ENCODE results near the gene ADGRV1. TPM values are rescaled to one million over a fixed set of nuclear protein-coding genes. Genes with fewer than 3 reads are reported as not detected.

The ADGRV1 gene
- total and polyA plus RNA-seq, 7 experiments from 2014 or later, result 0.32 to 1.1 TPM; not detected in 5

GRCh38 chr5:91118796-91119195 is 560.2 kb downstream of the ADGRV1 start:
- Histone ChIP-seq H3K4me1 (ENCODE audit: control insufficient read depth in 2 of 2, insufficient read depth in 2 of 2, low read length in 2 of 2) (no peaks in the 10 kb centered on the region), H3K36me3 (ENCODE audit: control insufficient read depth in 2 of 3, insufficient read depth in 3 of 3, low read length in 3 of 3) (no peaks in the 10 kb centered on the region), H3K9me3 (ENCODE audit: control insufficient read depth in 2 of 3, low read length in 3 of 3) (no peaks in the 10 kb centered on the region), H3K27ac (ENCODE audit: low read depth, low read length) (no peak overlapping the region), H3K4me3 (ENCODE audit: low read length) (no peak overlapping the region), H3K27me3 (ENCODE audit: control insufficient read depth in 2 of 2, insufficient read depth in 2 of 2, low read length in 2 of 2) (no peaks in the 10 kb centered on the region)
- H3K4me3 Mint-ChIP-seq, result no peak overlapping the region
- no peaks in the 10 kb centered on the region for H3K9me3 Mint-ChIP-seq
- H3K27ac Mint-ChIP-seq, result no peak overlapping the region
- peaks cover 0 to 3% (median 0%) of the 10 kb centered on the region in 7 donors for H3K4me1 Mint-ChIP-seq
- H3K27me3 Mint-ChIP-seq, result peaks cover 0 to 6% (median 0%) of the 10 kb centered on the region in 5 donors
- CTCF ChIA-PET, result no interaction called here
- H3K36me3 Mint-ChIP-seq, result no peaks in the 10 kb centered on the region
- ATAC-seq (no peak), DNase-seq (no peak)
- intact Hi-C loops (cut with micrococcal nuclease), result no loop called here
- POLR2A ChIA-PET, result no interaction called here

- no peaks in the 10 kb centered on the region for H3K4me1 ChIP-seq (ENCODE audit: control insufficient read depth in 2 of 2, insufficient read depth in 2 of 2, low read length in 2 of 2)
- ATAC-seq (no peak), DNase-seq (no peak)
- Mint-ChIP-seq H3K27ac (no peak overlapping the region), H3K4me3 (no peak overlapping the region), H3K36me3 (no peaks in the 10 kb centered on the region), H3K9me3 (no peaks in the 10 kb centered on the region), H3K27me3 (peaks cover 0 to 6% (median 0%) of the 10 kb centered on the region in 5 donors), H3K4me1 (peaks cover 0 to 3% (median 0%) of the 10 kb centered on the region in 7 donors)
- no peak overlapping the region for H3K4me3 ChIP-seq (ENCODE audit: low read length)
- intact Hi-C loops (cut with micrococcal nuclease), result no loop called here
- ChIA-PET POLR2A (no interaction called here), CTCF (no interaction called here)
- no peak overlapping the region for H3K27ac ChIP-seq (ENCODE audit: low read depth, low read length)
- no peaks in the 10 kb centered on the region for H3K27me3 ChIP-seq (ENCODE audit: control insufficient read depth in 2 of 2, insufficient read depth in 2 of 2, low read length in 2 of 2)
- no peaks in the 10 kb centered on the region for H3K9me3 ChIP-seq (ENCODE audit: control insufficient read depth in 2 of 3, low read length in 3 of 3)
- H3K36me3 ChIP-seq (ENCODE audit: control insufficient read depth in 2 of 3, insufficient read depth in 3 of 3, low read length in 3 of 3), result no peaks in the 10 kb centered on the region
Observed at GRCh38 chr5:91119217-91119616, 560.6 kb downstream of the ADGRV1 start.

GRCh38 chr5:91119981-91120850 is 561.6 kb downstream of the ADGRV1 start:
- H3K4me3 Mint-ChIP-seq, result no peak overlapping the region
- Histone ChIP-seq H3K36me3 (ENCODE audit: control insufficient read depth in 2 of 3, insufficient read depth in 3 of 3, low read length in 3 of 3) (no peaks in the 10 kb centered on the region), H3K4me1 (ENCODE audit: control insufficient read depth in 2 of 2, insufficient read depth in 2 of 2, low read length in 2 of 2) (no peaks in the 10 kb centered on the region), H3K9me3 (ENCODE audit: control insufficient read depth in 2 of 3, low read length in 3 of 3) (no peaks in the 10 kb centered on the region), H3K4me3 (ENCODE audit: low read length) (no peak overlapping the region), H3K27ac (ENCODE audit: low read depth, low read length) (no peak overlapping the region), H3K27me3 (ENCODE audit: control insufficient read depth in 2 of 2, insufficient read depth in 2 of 2, low read length in 2 of 2) (no peaks in the 10 kb centered on the region)
- CTCF ChIA-PET, result no interaction called here
- intact Hi-C loops (cut with micrococcal nuclease), result no loop called here
- no peaks in the 10 kb centered on the region for H3K36me3 Mint-ChIP-seq
- no peaks in the 10 kb centered on the region for H3K9me3 Mint-ChIP-seq
- peaks cover 0 to 6% (median 0%) of the 10 kb centered on the region in 5 donors for H3K27me3 Mint-ChIP-seq
- no peaks in the 10 kb centered on the region for H3K4me1 Mint-ChIP-seq
- ATAC-seq, result no peak
- no peak for DNase-seq
- H3K27ac Mint-ChIP-seq, result no peak overlapping the region
- POLR2A ChIA-PET, result no interaction called here

GRCh38 chr5:91121347-91121993 is 562.9 kb downstream of the ADGRV1 start:
- no peak overlapping the region for H3K4me3 ChIP-seq (ENCODE audit: low read length)
- H3K36me3 Mint-ChIP-seq, result no peaks in the 10 kb centered on the region
- peaks cover 0 to 6% (median 0%) of the 10 kb centered on the region in 5 donors for H3K27me3 Mint-ChIP-seq
- H3K27ac ChIP-seq (ENCODE audit: low read depth, low read length), result no peak overlapping the region
- H3K27me3 ChIP-seq (ENCODE audit: control insufficient read depth in 2 of 2, insufficient read depth in 2 of 2, low read length in 2 of 2), result no peaks in the 10 kb centered on the region
- ATAC-seq (no peak), DNase-seq (no peak)
- no peak overlapping the region for H3K27ac Mint-ChIP-seq
- no peak overlapping the region for H3K4me3 Mint-ChIP-seq
- H3K4me1 ChIP-seq (ENCODE audit: control insufficient read depth in 2 of 2, insufficient read depth in 2 of 2, low read length in 2 of 2), result no peaks in the 10 kb centered on the region
- H3K9me3 Mint-ChIP-seq, result no peaks in the 10 kb centered on the region
- CTCF ChIA-PET, result no interaction called here
- H3K9me3 ChIP-seq (ENCODE audit: control insufficient read depth in 2 of 3, low read length in 3 of 3), result no peaks in the 10 kb centered on the region
- intact Hi-C loops (cut with micrococcal nuclease), result no loop called here
- no peaks in the 10 kb centered on the region for H3K36me3 ChIP-seq (ENCODE audit: control insufficient read depth in 2 of 3, insufficient read depth in 3 of 3, low read length in 3 of 3)
- no peaks in the 10 kb centered on the region for H3K4me1 Mint-ChIP-seq
- POLR2A ChIA-PET, result no interaction called here

- no peak overlapping the region for H3K4me3 Mint-ChIP-seq
- intact Hi-C loops (cut with micrococcal nuclease), result no loop called here
Observed at GRCh38 chr5:91122651-91123050, 564.1 kb downstream of the ADGRV1 start.

GRCh38 chr5:91123291-91123690 is 564.7 kb downstream of the ADGRV1 start:
- no peaks in the 10 kb centered on the region for H3K9me3 ChIP-seq (ENCODE audit: control insufficient read depth in 2 of 3, low read length in 3 of 3)
- Mint-ChIP-seq H3K9me3 (no peaks in the 10 kb centered on the region), H3K36me3 (no peaks in the 10 kb centered on the region), H3K27ac (no peak overlapping the region), H3K4me3 (no peak overlapping the region), H3K27me3 (peaks cover 0 to 7% (median 0%) of the 10 kb centered on the region in 5 donors), H3K4me1 (no peaks in the 10 kb centered on the region)
- CTCF ChIA-PET, result no interaction called here
- H3K4me1 ChIP-seq (ENCODE audit: control insufficient read depth in 2 of 2, insufficient read depth in 2 of 2, low read length in 2 of 2), result no peaks in the 10 kb centered on the region
- no peak overlapping the region for H3K4me3 ChIP-seq (ENCODE audit: low read length)
- POLR2A ChIA-PET, result no interaction called here
- no peaks in the 10 kb centered on the region for H3K27me3 ChIP-seq (ENCODE audit: control insufficient read depth in 2 of 2, insufficient read depth in 2 of 2, low read length in 2 of 2)
- DNase-seq (no peak), ATAC-seq (no peak)
- intact Hi-C loops (cut with micrococcal nuclease), result no loop called here
- H3K36me3 ChIP-seq (ENCODE audit: control insufficient read depth in 2 of 3, insufficient read depth in 3 of 3, low read length in 3 of 3), result no peaks in the 10 kb centered on the region
- H3K27ac ChIP-seq (ENCODE audit: low read depth, low read length), result no peak overlapping the region

More at GRCh38 chr5:91122651-91123050, 564.1 kb downstream of the ADGRV1 start:
- Mint-ChIP-seq H3K4me1 (no peaks in the 10 kb centered on the region), H3K27ac (no peak overlapping the region), H3K36me3 (no peaks in the 10 kb centered on the region), H3K9me3 (no peaks in the 10 kb centered on the region), H3K27me3 (peaks cover 0 to 3% (median 0%) of the 10 kb centered on the region in 5 donors)
- DNase-seq, result no peak
- no peaks in the 10 kb centered on the region for H3K4me1 ChIP-seq (ENCODE audit: control insufficient read depth in 2 of 2, insufficient read depth in 2 of 2, low read length in 2 of 2)
- no peaks in the 10 kb centered on the region for H3K27me3 ChIP-seq (ENCODE audit: control insufficient read depth in 2 of 2, insufficient read depth in 2 of 2, low read length in 2 of 2)
- no peaks in the 10 kb centered on the region for H3K9me3 ChIP-seq (ENCODE audit: control insufficient read depth in 2 of 3, low read length in 3 of 3)
- no peak for ATAC-seq
- CTCF ChIA-PET, result no interaction called here
- no peak overlapping the region for H3K27ac ChIP-seq (ENCODE audit: low read depth, low read length)
- H3K36me3 ChIP-seq (ENCODE audit: control insufficient read depth in 2 of 3, insufficient read depth in 3 of 3, low read length in 3 of 3), result no peaks in the 10 kb centered on the region
- POLR2A ChIA-PET, result no interaction called here
- H3K4me3 ChIP-seq (ENCODE audit: low read length), result no peak overlapping the region

- no peak overlapping the region for H3K27ac ChIP-seq (ENCODE audit: low read depth, low read length)
- Mint-ChIP-seq H3K9me3 (no peaks in the 10 kb centered on the region), H3K27me3 (peaks cover 0 to 8% (median 0%) of the 10 kb centered on the region in 5 donors), H3K36me3 (no peaks in the 10 kb centered on the region), H3K27ac (no peak overlapping the region), H3K4me3 (no peak overlapping the region), H3K4me1 (no peaks in the 10 kb centered on the region)
- H3K36me3 ChIP-seq (ENCODE audit: control insufficient read depth in 2 of 3, insufficient read depth in 3 of 3, low read length in 3 of 3), result no peaks in the 10 kb centered on the region
- CTCF ChIA-PET, result no interaction called here
- intact Hi-C loops (cut with micrococcal nuclease), result no loop called here
- ATAC-seq (no peak), DNase-seq (no peak)
- H3K27me3 ChIP-seq (ENCODE audit: control insufficient read depth in 2 of 2, insufficient read depth in 2 of 2, low read length in 2 of 2), result no peaks in the 10 kb centered on the region
- H3K9me3 ChIP-seq (ENCODE audit: control insufficient read depth in 2 of 3, low read length in 3 of 3), result no peaks in the 10 kb centered on the region
- no peak overlapping the region for H3K4me3 ChIP-seq (ENCODE audit: low read length)
- POLR2A ChIA-PET, result no interaction called here
- H3K4me1 ChIP-seq (ENCODE audit: control insufficient read depth in 2 of 2, insufficient read depth in 2 of 2, low read length in 2 of 2), result no peaks in the 10 kb centered on the region
Observed at GRCh38 chr5:91123901-91124300, 565.3 kb downstream of the ADGRV1 start.

Measured in naive thymus-derived CD4-positive, alpha-beta T cell (primary cell).